Liver (tissue), 9 donors: ENCODE results near the gene DNAL4. TPM values are rescaled to one million over a fixed set of nuclear protein-coding genes. Genes with fewer than 3 reads are reported as not detected.

Experiments used
- DNase-seq: peaks from one replicate; pipeline ENCODE4 v3.0.0-alpha.2; 2017; ENCODE audit warnings: low spot score
- H3K27ac ChIP-seq, 2 donors: one replicate each; pipeline ENCODE4 v1.7.0; 2013; ENCODE audit warnings: inconsistent platforms in 2 of 2, low read length in 2 of 2, control low read depth in 1 of 2, low read depth in 1 of 2, mild to moderate bottlenecking in 1 of 2
- H3K27me3 ChIP-seq, 4 donors: one replicate each; pipeline versions ENCODE4 v1.6.1 to v1.7.0; 2013; ENCODE audit warnings: low read length in 3 of 4, inconsistent platforms in 1 of 4, mild to moderate bottlenecking in 1 of 4, moderate library complexity in 1 of 4; ENCODE audit not compliant: control insufficient read depth in 4 of 4, insufficient read depth in 4 of 4
- H3K36me3 ChIP-seq, 4 donors: one replicate each; pipeline versions ENCODE4 v1.6.1 to v1.7.0; 2013; ENCODE audit warnings: low read length in 3 of 4, mild to moderate bottlenecking in 3 of 4, low read depth in 1 of 4, moderate library complexity in 1 of 4; ENCODE audit not compliant: control insufficient read depth in 4 of 4, insufficient read depth in 3 of 4
- H3K4me1 ChIP-seq, 4 donors: one replicate each; pipeline versions ENCODE4 v1.6.1 to v1.7.0; 2013; ENCODE audit warnings: low read length in 3 of 4, mild to moderate bottlenecking in 3 of 4, moderate library complexity in 1 of 4; ENCODE audit not compliant: control insufficient read depth in 4 of 4, insufficient read depth in 4 of 4
- H3K4me3 ChIP-seq, 3 donors: one replicate each; pipeline versions ENCODE4 v1.6.1 to v1.7.0; 2013; ENCODE audit warnings: low read length in 3 of 3, control low read depth in 1 of 3, low read depth in 1 of 3, mild to moderate bottlenecking in 1 of 3
- H3K9ac ChIP-seq, 2 donors: one replicate each; pipeline ENCODE4 v1.7.0; 2013; ENCODE audit warnings: low read length in 2 of 2, mild to moderate bottlenecking in 2 of 2, moderate library complexity in 2 of 2, control low read depth in 1 of 2, low read depth in 1 of 2
- H3K9me3 ChIP-seq, 4 donors: one replicate each; pipeline versions ENCODE4 v1.6.1 to v1.7.0; 2013; ENCODE audit warnings: low read length in 3 of 4; ENCODE audit not compliant: control insufficient read depth in 4 of 4
- EGR1 ChIP-seq, 2 donors: IDR thresholded peaks; 2 replicates each; pipeline ENCODE4 v1.6.1; 2016 to 2018; ENCODE audit warnings: antibody characterized with exemption in 2 of 2, low read depth in 2 of 2
- FOXA1 ChIP-seq: IDR thresholded peaks from 2 replicates; pipeline ENCODE4 v1.6.1; 2016; ENCODE audit warnings: antibody characterized with exemption
- FOXA2 ChIP-seq: IDR thresholded peaks from 2 replicates; pipeline ENCODE4 v1.6.1; 2016; ENCODE audit warnings: antibody characterized with exemption
- GABPA ChIP-seq, 2 donors: IDR thresholded peaks in 1 of 2; conservative IDR thresholded peaks in 1 of 2; 2 replicates each; pipeline ENCODE4 v1.6.1; 2016; ENCODE audit warnings: antibody characterized with exemption in 2 of 2, mild to moderate bottlenecking in 1 of 2, moderate library complexity in 1 of 2
- HNF4A ChIP-seq, 2 donors: conservative IDR thresholded peaks; 2 replicates each; pipeline ENCODE4 v1.6.1; 2016; ENCODE audit warnings: antibody characterized with exemption in 2 of 2, mild to moderate bottlenecking in 2 of 2
- HNF4G ChIP-seq: IDR thresholded peaks from 2 replicates; pipeline ENCODE4 v1.6.1; 2016; ENCODE audit warnings: antibody characterized with exemption
- JUND ChIP-seq, 2 donors: IDR thresholded peaks; 2 replicates each; pipeline ENCODE4 v1.6.1; 2016; ENCODE audit warnings: antibody characterized with exemption in 2 of 2
- NR2F2 ChIP-seq: IDR thresholded peaks from 2 replicates; pipeline ENCODE4 v1.6.1; 2016; ENCODE audit warnings: antibody characterized with exemption
- RAD21 ChIP-seq, 2 donors: IDR thresholded peaks; 2 replicates each; pipeline ENCODE4 v1.6.1; 2016; ENCODE audit warnings: antibody characterized with exemption in 2 of 2, mild to moderate bottlenecking in 2 of 2
- REST ChIP-seq: IDR thresholded peaks from 2 replicates; pipeline ENCODE4 v1.6.1; 2016; ENCODE audit warnings: antibody characterized with exemption, mild to moderate bottlenecking
- SP1 ChIP-seq: IDR thresholded peaks from 2 replicates; pipeline ENCODE4 v1.6.1; 2018; ENCODE audit warnings: antibody characterized with exemption, mild to moderate bottlenecking
- TAF1 ChIP-seq: conservative IDR thresholded peaks from 2 replicates; pipeline ENCODE4 v1.6.1; 2016; ENCODE audit warnings: antibody characterized with exemption, mild to moderate bottlenecking
- YY1 ChIP-seq: IDR thresholded peaks from 2 replicates; pipeline ENCODE4 v1.6.1; 2016; ENCODE audit warnings: antibody characterized with exemption, mild to moderate bottlenecking
- ZBTB33 ChIP-seq: IDR thresholded peaks from 2 replicates; pipeline ENCODE4 v1.6.1; 2016; ENCODE audit warnings: antibody characterized with exemption
- whole genome bisulfite sequencing: extraction: QIAGEN DNeasy Blood & Tissue Kit; methylation state at CpG from one replicate; pipeline ENCODE4 v1.1.7; 2013; 5-methylcytosine and 5-hydroxymethylcytosine counted together
- polyA plus RNA-seq, 2 donors: library from polyadenylated mRNA; stranded (reverse) in 1 of 2; unstranded in 1 of 2; fragments of 200-250 nt in 1 of 2; fragments of >200 nt in 1 of 2; fragmentation: Nextera tagmentation in 1 of 2; extraction: Ambion mirVana in 1 of 2; gene quantifications; one replicate each; pipeline versions ENCODE4 v1.2.1 to v1.2.3, GENCODE V29; 2013 to 2015
- total RNA-seq, 2 donors: library from RNA; depleted of rRNA; stranded (reverse); fragments of >200 nt; gene quantifications; one replicate each; pipeline ENCODE4 v1.2.3, GENCODE V29; 2014
- TF ChIP-seq, protein P1 (sequence below): fragments of 150-350 bp; IDR thresholded peaks from 2 replicates; pipeline ENCODE4 v1.5.1; 2017; ENCODE audit warnings: improper control_type of control experiment, low read depth, low read length; ENCODE audit not compliant: missing input control
- TF ChIP-seq, protein P2 (sequence below): IDR thresholded peaks from 2 replicates; pipeline ENCODE4 v1.6.1; 2016; ENCODE audit warnings: antibody characterized with exemption
- TF ChIP-seq, protein P3 (sequence below): IDR thresholded peaks from 2 replicates; pipeline ENCODE4 v1.6.1; 2016; ENCODE audit warnings: antibody characterized with exemption
- donor health status: healthy.
- donor health status: healthy.
- donor health status: healthy.
- donor health status: healthy.
- donor health status: healthy.

The DNAL4 gene
- total and polyA plus RNA-seq, 4 donors: 4.0 to 5.6 (median 4.9) TPM

DNA sequence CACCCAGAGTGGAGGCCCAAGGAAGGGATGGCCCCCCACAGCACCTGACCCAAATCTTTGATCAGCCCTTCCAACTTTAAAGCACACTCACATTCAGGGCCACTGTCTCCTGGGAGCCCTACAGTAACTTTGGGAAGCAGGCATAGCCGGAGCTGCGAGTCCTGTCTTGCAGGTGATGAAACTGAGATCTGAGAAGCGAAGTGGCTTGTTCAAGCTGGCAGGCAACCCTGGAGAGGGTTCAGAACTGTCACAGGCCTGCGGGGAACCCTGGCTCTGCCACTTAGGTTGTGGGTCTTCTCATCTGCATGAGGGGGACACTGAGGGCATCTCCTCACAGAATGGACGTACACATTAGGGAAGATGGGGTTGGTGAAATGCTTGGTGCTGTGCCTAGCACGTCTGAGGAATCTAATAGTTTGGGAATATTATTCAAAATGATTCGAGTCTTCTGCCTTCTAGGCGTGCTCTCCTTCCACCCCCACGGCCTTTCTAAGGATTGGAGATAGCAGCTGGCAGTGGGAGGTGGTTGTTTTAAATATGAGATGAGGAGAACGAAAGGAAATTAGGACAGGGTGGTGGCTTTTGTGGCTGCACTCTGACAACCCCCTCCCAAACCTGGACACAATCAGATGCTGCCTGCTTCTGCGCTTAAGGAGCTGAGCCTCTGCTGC lies 19.3 kb downstream of the DNAL4 start:
- DNase-seq: no peak
- no peak overlapping the region for H3K4me3 ChIP-seq
- no peak overlapping the region for H3K9ac ChIP-seq
- no peaks in the 10 kb centered on the region for H3K9me3 ChIP-seq
- no peak overlapping the region for H3K27ac ChIP-seq
- WGBS: 86% methylated on average over 11 of the region's 11 CpGs
- no peaks in the 10 kb centered on the region for H3K27me3 ChIP-seq
- no peaks in the 10 kb centered on the region for H3K4me1 ChIP-seq
- TF ChIP-seq HNF4A (conservative IDR thresholded peaks at IDR 0.05): no peak
- TF ChIP-seq NR2F2: no peak
- TF ChIP-seq, protein P1, sequence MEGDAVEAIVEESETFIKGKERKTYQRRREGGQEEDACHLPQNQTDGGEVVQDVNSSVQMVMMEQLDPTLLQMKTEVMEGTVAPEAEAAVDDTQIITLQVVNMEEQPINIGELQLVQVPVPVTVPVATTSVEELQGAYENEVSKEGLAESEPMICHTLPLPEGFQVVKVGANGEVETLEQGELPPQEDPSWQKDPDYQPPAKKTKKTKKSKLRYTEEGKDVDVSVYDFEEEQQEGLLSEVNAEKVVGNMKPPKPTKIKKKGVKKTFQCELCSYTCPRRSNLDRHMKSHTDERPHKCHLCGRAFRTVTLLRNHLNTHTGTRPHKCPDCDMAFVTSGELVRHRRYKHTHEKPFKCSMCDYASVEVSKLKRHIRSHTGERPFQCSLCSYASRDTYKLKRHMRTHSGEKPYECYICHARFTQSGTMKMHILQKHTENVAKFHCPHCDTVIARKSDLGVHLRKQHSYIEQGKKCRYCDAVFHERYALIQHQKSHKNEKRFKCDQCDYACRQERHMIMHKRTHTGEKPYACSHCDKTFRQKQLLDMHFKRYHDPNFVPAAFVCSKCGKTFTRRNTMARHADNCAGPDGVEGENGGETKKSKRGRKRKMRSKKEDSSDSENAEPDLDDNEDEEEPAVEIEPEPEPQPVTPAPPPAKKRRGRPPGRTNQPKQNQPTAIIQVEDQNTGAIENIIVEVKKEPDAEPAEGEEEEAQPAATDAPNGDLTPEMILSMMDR: no peak
- no peak for TF ChIP-seq YY1
- no peak for TF ChIP-seq ZBTB33
- TF ChIP-seq JUND (IDR thresholded peaks at IDR 0.05): no peak
- TF ChIP-seq HNF4G: no peak
- TF ChIP-seq FOXA1: no peak
- TF ChIP-seq RAD21 (IDR thresholded peaks at IDR 0.05): no peak
- TF ChIP-seq, protein P2, sequence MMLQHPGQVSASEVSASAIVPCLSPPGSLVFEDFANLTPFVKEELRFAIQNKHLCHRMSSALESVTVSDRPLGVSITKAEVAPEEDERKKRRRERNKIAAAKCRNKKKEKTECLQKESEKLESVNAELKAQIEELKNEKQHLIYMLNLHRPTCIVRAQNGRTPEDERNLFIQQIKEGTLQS: no peak
- TF ChIP-seq, protein P3, sequence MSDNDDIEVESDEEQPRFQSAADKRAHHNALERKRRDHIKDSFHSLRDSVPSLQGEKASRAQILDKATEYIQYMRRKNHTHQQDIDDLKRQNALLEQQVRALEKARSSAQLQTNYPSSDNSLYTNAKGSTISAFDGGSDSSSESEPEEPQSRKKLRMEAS: no peak
- no peak for TF ChIP-seq EGR1 (IDR thresholded peaks at IDR 0.05; ENCODE audit: low read depth in 2 of 2)
- TF ChIP-seq FOXA2: no peak
- TF ChIP-seq TAF1: no peak
- TF ChIP-seq REST: no peak
- no peak for TF ChIP-seq GABPA (IDR thresholded peaks at IDR 0.05 in 1 of 2, conservative IDR thresholded peaks at IDR 0.05 in 1 of 2)
- no peak for TF ChIP-seq SP1
- H3K36me3 ChIP-seq: peaks cover 0 to 5% (median 0%) of the 10 kb centered on the region in 4 donors
